ENCODE data around the gene IFT80.

Gene IFT80

GRCh38 chr3:160225176-160226025 lies 173.6 kb downstream of the IFT80 start, which contains the start of gene C3orf80:
C3orf80 (plus strand) TSS chr3:160225422; CDS start chr3:160225636, 214 bp downstream.
- DNase-seq, result peak; percentile 35 to 68
- Histone ChIP-seq H3K27me3 (peaks cover 0 to 16% of the 10 kb centered on the region in 2 donors), H3K9me3 (no peaks in the 10 kb centered on the region), H3K4me1 (peaks cover 0 to 22% (median 16%) of the 10 kb centered on the region in 4 donors), H3K36me3 (no peaks in the 10 kb centered on the region), H3K27ac (peak within 1 kb of the TSS in 1 of 2 donors; percentile 23), H3K4me3 (peak within 1 kb of the TSS; percentile 57 to 68)
- intact Hi-C loops (cut with DNase I; ENCODE audit: low total_unique reads), result no loop called here
- peak in 1 of 2 experiments; percentile 13 for TF ChIP-seq CTCF (IDR thresholded peaks at IDR 0.05)

GRCh38 chr3:160224811-160225175 lies 174.2 kb downstream of the IFT80 start:
- DNase-seq, result no peak
- no peak for TF ChIP-seq CTCF (IDR thresholded peaks at IDR 0.05)

GRCh38 chr3:160224256-160224655 lies 174.8 kb downstream of the IFT80 start:
- no peaks in the 10 kb centered on the region for H3K36me3 ChIP-seq
- intact Hi-C loops (cut with DNase I; ENCODE audit: low total_unique reads), result no loop called here
- DNase-seq, result no peak
- peaks cover 0 to 11% of the 10 kb centered on the region in 2 donors for H3K27me3 ChIP-seq
- TF ChIP-seq CTCF (IDR thresholded peaks at IDR 0.05), result no peak
- H3K27ac ChIP-seq, result no peak overlapping the region
- no peaks in the 10 kb centered on the region for H3K9me3 ChIP-seq
- H3K4me3 ChIP-seq, result no peak overlapping the region
- H3K4me1 ChIP-seq, result peaks cover 0 to 22% (median 16%) of the 10 kb centered on the region in 4 donors

More at GRCh38 chr3:160224811-160225175, 174.2 kb downstream of the IFT80 start:
- Histone ChIP-seq H3K4me3 (peak overlapping the region; percentile 57 to 68), H3K9me3 (no peaks in the 10 kb centered on the region), H3K27me3 (peaks cover 0 to 16% of the 10 kb centered on the region in 2 donors), H3K36me3 (no peaks in the 10 kb centered on the region), H3K27ac (peak overlapping the region in 1 of 2 donors; percentile 23), H3K4me1 (peaks cover 0 to 22% (median 16%) of the 10 kb centered on the region in 4 donors)
- intact Hi-C loops (cut with DNase I; ENCODE audit: low total_unique reads), result no loop called here

- no peak for TF ChIP-seq CTCF (IDR thresholded peaks at IDR 0.05)
- no peak overlapping the region for H3K27ac ChIP-seq
- no peaks in the 10 kb centered on the region for H3K9me3 ChIP-seq
- H3K4me1 ChIP-seq, result peaks cover 0 to 12% (median 7%) of the 10 kb centered on the region in 4 donors
- no peak for DNase-seq
- H3K4me3 ChIP-seq, result no peak overlapping the region
- no peaks in the 10 kb centered on the region for H3K36me3 ChIP-seq
- intact Hi-C loops (cut with DNase I; ENCODE audit: low total_unique reads), result no loop called here
- H3K27me3 ChIP-seq, result peaks cover 0 to under 1% of the 10 kb centered on the region in 2 donors
These were observed 178.0 kb downstream of the IFT80 start for GRCh38 chr3:160221019-160221418.

- TF ChIP-seq CTCF (IDR thresholded peaks at IDR 0.05), result no peak
- H3K4me3 ChIP-seq, result no peak overlapping the region
- H3K27me3 ChIP-seq, result no peaks in the 10 kb centered on the region
- peaks cover 0 to 2% (median 2%) of the 10 kb centered on the region in 4 donors for H3K4me1 ChIP-seq
- no peaks in the 10 kb centered on the region for H3K9me3 ChIP-seq
- no peaks in the 10 kb centered on the region for H3K36me3 ChIP-seq
- intact Hi-C loops (cut with DNase I; ENCODE audit: low total_unique reads), result no loop called here
- DNase-seq, result no peak
- no peak overlapping the region for H3K27ac ChIP-seq
These were observed 179.0 kb downstream of the IFT80 start for GRCh38 chr3:160220038-160220437.
